ENCODE data around the gene TBKBP1.

Gene TBKBP1

DNA sequence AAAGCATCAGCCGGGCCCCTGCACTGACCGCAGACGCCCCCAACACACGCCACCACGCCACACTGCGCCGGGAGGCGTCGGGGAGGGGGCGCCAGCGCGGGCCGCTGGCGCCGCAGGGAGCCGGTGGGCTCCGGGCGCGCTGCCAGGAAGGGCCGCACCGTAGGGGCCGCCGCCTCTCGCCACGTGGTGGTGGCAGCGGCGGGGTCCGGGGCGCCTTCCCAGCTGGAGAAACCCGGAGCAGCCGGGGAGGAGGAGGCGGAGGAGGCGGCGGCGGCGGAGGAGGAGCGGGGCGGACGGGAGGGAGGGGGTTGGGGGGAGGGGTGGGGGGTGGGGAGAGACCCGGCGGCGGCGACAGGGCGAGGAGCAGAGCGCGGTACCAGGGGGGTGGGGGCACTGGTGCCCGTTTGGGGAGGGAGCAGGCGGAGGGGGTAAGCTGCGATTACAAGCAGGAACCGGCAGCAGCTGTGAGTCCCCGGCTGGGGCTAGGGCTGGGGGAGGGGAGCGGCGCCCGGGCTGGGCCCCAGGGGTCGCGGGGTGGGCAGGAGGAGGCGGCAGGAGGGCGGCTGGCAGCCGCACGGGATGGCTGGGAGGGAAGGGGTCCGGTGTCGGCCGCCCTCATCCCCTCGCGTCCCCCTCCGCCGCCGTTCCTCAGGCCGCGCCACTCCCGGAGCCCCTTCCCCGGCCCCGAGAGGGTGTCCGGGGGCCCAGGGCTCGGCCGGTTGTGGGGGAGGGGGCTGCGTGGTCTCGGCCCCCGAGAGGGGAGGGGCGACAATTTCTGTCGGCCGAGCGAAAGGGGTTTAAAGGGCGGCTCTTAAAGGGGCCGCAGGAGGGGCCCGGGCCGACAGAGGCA is at the start of gene TBKBP1:
TSS of gene TBKBP1 (plus strand) at position 431 of the 850 bp plus-strand sequence. CDS start 1,952 bp downstream, outside the sequence.
- Mint-ChIP-seq H3K4me3 (peak within 1 kb of the TSS; percentile 92 to 96 (median 92)), H3K36me3 (ENCODE audit: low read depth) (peaks cover 10% of the 10 kb centered on the region), H3K27ac (peak within 1 kb of the TSS; percentile 92 to 98 (median 95)), H3K9me3 (no peaks in the 10 kb centered on the region), H3K4me1 (peaks cover 38% of the 10 kb centered on the region), H3K27me3 (ENCODE audit: low read depth) (no peaks in the 10 kb centered on the region)
- TF ChIP-seq CTCF (IDR thresholded peaks at IDR 0.05; ENCODE audit: unreplicated experiment in 3 of 3) = no peak

GRCh38 chr17:47644324-47644723 is 49.6 kb upstream of the TBKBP1 start:
- H3K4me1 Mint-ChIP-seq = no peaks in the 10 kb centered on the region
- no peak overlapping the region for H3K27ac Mint-ChIP-seq
- no peaks in the 10 kb centered on the region for H3K27me3 Mint-ChIP-seq (ENCODE audit: low read depth)
- no peak overlapping the region for H3K4me3 Mint-ChIP-seq
- TF ChIP-seq CTCF (IDR thresholded peaks at IDR 0.05; ENCODE audit: unreplicated experiment in 3 of 3) = no peak
- no peaks in the 10 kb centered on the region for H3K36me3 Mint-ChIP-seq (ENCODE audit: low read depth)
- H3K9me3 Mint-ChIP-seq = no peaks in the 10 kb centered on the region

DNA sequence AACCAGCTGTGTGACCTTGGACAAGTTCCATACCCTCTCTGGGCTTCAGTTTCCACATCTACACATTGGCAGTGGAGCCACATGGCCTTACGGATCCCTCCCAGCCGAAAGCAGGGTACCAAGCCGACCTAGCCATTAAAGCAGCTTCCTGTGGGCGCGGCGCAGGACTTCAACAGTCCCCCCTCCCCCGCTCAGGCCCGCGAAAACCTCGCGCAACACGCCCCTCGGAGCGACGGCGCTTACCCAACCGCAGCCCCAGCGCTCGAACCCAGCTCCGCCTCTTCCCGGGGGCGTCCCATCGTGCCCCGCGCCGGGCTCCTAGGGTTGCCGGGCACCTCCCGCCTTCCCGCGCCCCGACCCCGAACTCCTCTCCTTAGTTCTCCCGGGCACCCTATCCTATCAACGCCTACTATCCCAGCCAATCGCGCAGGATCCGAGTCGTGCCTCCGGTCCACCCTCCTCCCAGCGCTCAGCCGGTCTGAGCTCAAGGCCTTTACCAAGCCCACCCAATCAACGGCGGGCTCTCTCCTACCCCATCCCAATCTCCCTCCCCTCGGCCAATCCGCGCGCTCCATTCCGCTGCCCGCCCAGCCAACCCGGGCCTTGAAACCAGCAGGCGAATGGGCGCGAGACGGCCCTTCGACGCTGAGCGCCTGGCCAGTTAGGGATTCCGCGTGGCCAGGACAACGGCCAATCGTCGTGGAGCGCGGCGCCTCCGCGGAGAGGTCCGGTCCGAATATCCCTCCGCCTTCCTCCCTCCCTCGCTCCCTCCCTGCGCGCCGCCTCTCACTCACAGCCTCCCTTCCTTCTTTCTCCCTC is 44.6 kb upstream of the TBKBP1 start, which contains the start of gene KPNB1:
TSS of gene KPNB1 (plus strand) at position 767 of the 819 bp plus-strand sequence. CDS start 326 bp downstream, outside the sequence.
- peaks cover 27% of the 10 kb centered on the region for H3K36me3 Mint-ChIP-seq (ENCODE audit: low read depth)
- H3K4me3 Mint-ChIP-seq = peak within 1 kb of the TSS; percentile 93 to 97 (median 93)
- H3K9me3 Mint-ChIP-seq = no peaks in the 10 kb centered on the region
- peaks cover 23% of the 10 kb centered on the region for H3K4me1 Mint-ChIP-seq
- H3K27ac Mint-ChIP-seq = peak within 1 kb of the TSS; percentile 76 to 96 (median 95)
- H3K27me3 Mint-ChIP-seq (ENCODE audit: low read depth) = peaks cover 3% of the 10 kb centered on the region
- no peak for TF ChIP-seq CTCF (IDR thresholded peaks at IDR 0.05; ENCODE audit: unreplicated experiment in 3 of 3)

DNA sequence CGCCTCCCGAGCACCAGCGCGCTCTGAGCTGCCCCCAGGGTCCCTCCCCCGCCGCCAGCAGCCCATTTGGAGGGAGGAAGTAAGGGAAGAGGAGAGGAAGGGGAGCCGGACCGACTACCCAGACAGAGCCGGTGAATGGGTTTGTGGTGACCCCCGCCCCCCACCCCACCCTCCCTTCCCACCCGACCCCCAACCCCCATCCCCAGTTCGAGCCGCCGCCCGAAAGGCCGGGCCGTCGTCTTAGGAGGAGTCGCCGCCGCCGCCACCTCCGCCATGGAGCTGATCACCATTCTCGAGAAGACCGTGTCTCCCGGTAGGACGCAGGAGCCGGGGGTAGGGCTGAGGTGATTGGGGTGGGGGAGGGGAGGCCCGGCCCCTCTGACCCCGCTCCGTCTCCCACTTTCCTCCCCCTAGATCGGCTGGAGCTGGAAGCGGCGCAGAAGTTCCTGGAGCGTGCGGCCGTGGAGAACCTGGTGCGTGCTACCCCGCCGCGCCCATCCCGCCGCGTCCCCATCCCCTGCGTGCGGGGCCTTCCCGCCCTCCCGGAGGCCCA is 43.9 kb upstream of the TBKBP1 start:
- peak overlapping the region; percentile 89 to 97 (median 93) for H3K4me3 Mint-ChIP-seq
- H3K36me3 Mint-ChIP-seq (ENCODE audit: low read depth) = peaks cover 34% of the 10 kb centered on the region
- H3K27ac Mint-ChIP-seq = peak overlapping the region; percentile 76 to 96 (median 95)
- TF ChIP-seq CTCF (IDR thresholded peaks at IDR 0.05; ENCODE audit: unreplicated experiment in 3 of 3) = no peak
- no peaks in the 10 kb centered on the region for H3K9me3 Mint-ChIP-seq
- peaks cover 30% of the 10 kb centered on the region for H3K4me1 Mint-ChIP-seq
- peaks cover 3% of the 10 kb centered on the region for H3K27me3 Mint-ChIP-seq (ENCODE audit: low read depth)

DNA sequence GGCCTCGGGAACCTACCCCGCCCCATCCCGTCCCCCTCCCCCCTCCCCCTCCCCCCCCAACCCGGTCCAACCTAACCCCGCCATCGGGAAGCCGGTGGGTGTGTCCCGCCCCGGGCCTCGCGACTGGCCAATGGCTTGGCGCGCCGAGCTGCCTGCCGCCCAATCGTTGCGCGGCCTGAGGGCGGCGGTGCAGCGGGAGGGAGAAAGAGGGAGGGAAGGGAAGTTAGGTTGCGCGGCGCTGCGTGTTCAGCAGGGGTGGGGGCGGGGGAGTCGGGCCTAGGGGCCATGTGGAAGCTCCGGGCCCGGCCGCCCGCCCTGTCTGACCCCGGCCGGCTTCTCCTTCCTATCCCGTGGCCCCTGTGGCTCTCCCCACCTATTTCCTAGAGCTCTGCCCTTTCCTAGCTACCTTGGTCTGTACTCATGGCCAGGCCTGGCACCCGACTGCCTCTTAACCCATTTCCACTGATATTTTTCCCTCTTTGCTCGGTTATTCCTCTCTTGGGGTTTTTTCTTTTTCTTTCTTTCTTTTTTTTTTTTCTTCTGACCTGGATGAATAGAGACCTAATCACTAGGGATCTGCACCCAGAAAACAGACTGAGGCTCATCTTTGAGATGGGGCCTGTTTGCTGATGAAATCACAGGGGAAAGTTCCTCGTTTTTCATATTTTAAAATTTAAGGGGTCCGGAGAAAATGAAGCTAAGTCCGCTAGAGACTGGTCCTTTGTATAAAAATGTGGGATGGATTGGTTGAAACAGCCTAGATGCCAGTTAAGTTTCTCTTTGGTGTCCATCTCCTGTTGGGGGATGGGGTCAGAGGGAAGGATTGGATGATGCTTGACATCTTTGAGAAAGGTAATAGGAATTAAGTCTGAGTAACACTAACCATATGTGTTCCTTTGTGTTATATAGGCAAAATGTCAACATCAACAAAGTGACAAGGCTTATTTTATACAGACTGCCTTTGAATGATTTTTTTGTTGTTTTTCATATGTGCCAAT is 43.1 kb upstream of the TBKBP1 start:
- Mint-ChIP-seq H3K27me3 (ENCODE audit: low read depth) (peaks cover 3% of the 10 kb centered on the region), H3K4me1 (peaks cover 30% of the 10 kb centered on the region), H3K4me3 (peak overlapping the region; percentile 93), H3K36me3 (ENCODE audit: low read depth) (peaks cover 42% of the 10 kb centered on the region), H3K9me3 (no peaks in the 10 kb centered on the region), H3K27ac (peak overlapping the region; percentile 59 to 88 (median 65))
- no peak for TF ChIP-seq CTCF (IDR thresholded peaks at IDR 0.05; ENCODE audit: unreplicated experiment in 3 of 3)

All from nephron (organoid).